Thyroid gland (tissue), 4 donors: ENCODE results near the gene SAMD5.

Experiments
- POLR2A ChIP-seq, 2 donors: fragments of 450-650 bp; IDR thresholded peaks; one replicate each; pipeline ENCODE4 v1.6.1; 2017; ENCODE audit warnings: antibody characterized with exemption in 2 of 2, mild to moderate bottlenecking in 2 of 2, moderate library complexity in 1 of 2
- TF ChIP-seq, protein P1 (sequence below), 6 experiments: fragments of 200-600 bp in 3 of 6; fragments of 450-650 bp in 3 of 6; sonication (generic) in 3 of 6; IDR thresholded peaks; one replicate each; pipeline ENCODE4 v1.5.1; 2016 to 2019; ENCODE audit warnings: antibody characterized with exemption in 6 of 6, mild to moderate bottlenecking in 2 of 6, inconsistent platforms in 1 of 6, moderate library complexity in 1 of 6

DNA sequence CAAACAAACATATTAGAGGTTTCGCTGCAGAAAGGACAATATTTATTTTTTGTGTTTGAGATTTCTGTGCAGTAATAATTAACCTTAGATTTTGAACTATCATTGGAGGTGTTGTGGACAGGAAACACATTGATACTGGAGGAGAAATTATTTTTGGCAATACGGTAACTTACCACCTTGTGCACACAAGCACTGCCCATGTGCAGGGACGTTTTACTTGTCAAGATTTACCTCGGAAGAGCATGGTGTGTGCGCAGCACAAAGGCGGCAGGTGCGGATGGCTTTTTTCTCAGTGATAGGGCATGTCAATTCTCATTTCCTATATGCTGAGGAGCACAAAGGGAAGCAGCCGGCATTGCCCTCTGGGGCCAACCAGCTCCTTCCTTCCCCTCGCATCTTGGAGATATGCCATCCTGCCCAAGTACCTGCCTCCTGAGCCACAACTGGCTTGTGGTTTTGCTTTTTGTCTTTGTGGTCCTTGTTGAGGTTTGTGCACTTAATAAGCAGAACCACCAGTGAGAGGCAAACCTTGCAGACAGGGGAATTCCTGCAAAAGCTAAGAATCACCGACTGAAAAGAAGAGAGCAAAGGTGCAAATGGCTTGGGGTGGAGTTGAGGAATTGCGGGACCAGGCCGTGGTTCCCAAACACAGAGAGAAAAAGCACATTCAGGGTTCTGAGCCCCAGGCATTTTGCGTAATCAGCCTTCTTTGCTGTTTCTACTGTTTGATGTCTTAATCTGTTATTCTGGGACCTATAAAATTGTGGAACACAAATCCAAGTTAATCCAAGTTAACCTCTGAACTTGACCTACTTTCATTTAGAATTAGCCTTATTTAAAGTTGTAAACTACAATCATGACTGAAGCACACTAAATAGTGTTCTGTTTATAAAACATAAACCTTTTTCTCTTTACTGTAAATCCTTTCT is 21.9 kb downstream of the SAMD5 start:
- TF ChIP-seq, protein P1, sequence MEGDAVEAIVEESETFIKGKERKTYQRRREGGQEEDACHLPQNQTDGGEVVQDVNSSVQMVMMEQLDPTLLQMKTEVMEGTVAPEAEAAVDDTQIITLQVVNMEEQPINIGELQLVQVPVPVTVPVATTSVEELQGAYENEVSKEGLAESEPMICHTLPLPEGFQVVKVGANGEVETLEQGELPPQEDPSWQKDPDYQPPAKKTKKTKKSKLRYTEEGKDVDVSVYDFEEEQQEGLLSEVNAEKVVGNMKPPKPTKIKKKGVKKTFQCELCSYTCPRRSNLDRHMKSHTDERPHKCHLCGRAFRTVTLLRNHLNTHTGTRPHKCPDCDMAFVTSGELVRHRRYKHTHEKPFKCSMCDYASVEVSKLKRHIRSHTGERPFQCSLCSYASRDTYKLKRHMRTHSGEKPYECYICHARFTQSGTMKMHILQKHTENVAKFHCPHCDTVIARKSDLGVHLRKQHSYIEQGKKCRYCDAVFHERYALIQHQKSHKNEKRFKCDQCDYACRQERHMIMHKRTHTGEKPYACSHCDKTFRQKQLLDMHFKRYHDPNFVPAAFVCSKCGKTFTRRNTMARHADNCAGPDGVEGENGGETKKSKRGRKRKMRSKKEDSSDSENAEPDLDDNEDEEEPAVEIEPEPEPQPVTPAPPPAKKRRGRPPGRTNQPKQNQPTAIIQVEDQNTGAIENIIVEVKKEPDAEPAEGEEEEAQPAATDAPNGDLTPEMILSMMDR (IDR thresholded peaks at IDR 0.05), result no peak
- TF ChIP-seq POLR2A (IDR thresholded peaks at IDR 0.05), result no peak
